UCSD-AML1 (cell line): ENCODE data around the gene ITK.
"Not testable (repeated sequence)": the region's sequence is repeated elsewhere in the genome, so short reads cannot be mapped to it uniquely, and the experiment has no call there.

ENCODE experiments used
- DNase-seq: peaks from one replicate; lab custom pipeline; 2025; ENCODE audit not compliant: unreplicated experiment; lab: John Stamatoyannopoulos, UW

Gene ITK

GRCh38 chr5:157205708-157206107 lies 25.1 kb downstream of the ITK start:
- DNase-seq, result no peak

- not testable (repeated sequence) for DNase-seq
These were observed 30.0 kb downstream of the ITK start for GRCh38 chr5:157210652-157211051.

GRCh38 chr5:157212307-157212706 lies 31.7 kb downstream of the ITK start:
- no peak for DNase-seq

DNA sequence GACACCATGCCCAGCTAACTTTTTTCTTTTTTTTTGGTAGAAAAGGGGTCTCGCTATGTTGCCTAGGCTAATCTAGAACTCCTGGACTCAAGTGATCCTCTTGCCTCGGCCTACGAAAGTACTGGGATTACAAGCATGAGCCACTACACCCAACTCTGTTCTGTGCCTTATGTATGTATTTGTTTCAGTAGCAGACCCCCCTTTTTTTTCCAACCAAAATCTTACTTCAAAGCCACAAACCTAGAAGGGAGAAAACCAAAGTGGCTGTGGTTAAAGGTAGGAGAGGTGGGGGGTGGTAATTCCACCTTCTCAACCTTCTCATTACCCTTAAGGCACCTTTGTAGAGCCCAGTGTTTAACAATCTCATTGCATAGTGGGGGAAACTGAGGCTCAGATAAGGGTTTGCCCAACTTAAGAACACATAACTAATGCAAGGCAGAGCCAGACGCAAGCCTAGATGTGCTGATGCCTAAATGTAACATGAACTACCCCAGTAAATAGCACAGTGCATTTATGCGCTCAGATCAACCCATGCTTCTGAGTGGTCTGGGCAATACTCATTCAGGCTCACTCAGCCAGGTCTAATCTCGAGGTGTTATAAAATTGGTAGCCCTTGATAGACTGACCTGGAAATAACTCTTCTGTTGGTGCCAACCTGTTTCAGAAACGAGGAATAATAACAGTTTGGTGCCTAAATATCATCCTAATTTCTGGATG lies 33.0 kb downstream of the ITK start:
- DNase-seq, result no peak

- no peak for DNase-seq
These were observed 33.8 kb downstream of the ITK start for GRCh38 chr5:157214415-157214814.

DNA sequence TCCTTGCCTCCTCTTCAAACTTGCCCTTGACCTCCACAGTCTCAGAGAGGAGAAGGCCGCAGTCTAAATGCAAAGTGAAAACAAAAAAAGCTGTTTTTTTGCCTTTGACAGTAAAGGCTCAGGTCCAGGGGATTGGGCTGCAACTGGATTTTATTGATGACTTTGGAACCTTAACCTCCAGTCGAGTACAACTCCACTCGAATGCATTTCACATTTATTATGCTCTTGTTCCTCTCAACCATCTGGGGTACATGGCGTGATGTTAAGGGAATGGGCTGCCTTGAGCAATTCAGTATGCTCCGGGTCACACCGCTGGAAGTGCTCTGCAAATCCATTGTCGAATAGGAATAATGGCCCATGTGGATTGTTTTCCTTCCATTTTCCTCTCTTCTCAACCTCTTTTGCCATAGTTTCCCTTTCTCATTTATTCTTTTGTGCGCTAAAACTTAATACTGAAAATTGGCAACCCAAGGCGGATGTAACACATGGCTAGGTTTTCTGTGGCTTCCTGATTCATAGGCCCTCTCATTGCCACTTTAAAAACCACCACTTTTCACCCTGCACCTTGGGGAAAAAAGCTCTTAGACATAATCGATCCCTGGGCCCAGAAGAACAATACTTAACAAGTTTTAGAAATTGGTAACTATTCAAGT lies 34.3 kb downstream of the ITK start:
- DNase-seq, result no peak

GRCh38 chr5:157215514-157216167 lies 35.0 kb downstream of the ITK start:
- DNase-seq, result no peak

DNA sequence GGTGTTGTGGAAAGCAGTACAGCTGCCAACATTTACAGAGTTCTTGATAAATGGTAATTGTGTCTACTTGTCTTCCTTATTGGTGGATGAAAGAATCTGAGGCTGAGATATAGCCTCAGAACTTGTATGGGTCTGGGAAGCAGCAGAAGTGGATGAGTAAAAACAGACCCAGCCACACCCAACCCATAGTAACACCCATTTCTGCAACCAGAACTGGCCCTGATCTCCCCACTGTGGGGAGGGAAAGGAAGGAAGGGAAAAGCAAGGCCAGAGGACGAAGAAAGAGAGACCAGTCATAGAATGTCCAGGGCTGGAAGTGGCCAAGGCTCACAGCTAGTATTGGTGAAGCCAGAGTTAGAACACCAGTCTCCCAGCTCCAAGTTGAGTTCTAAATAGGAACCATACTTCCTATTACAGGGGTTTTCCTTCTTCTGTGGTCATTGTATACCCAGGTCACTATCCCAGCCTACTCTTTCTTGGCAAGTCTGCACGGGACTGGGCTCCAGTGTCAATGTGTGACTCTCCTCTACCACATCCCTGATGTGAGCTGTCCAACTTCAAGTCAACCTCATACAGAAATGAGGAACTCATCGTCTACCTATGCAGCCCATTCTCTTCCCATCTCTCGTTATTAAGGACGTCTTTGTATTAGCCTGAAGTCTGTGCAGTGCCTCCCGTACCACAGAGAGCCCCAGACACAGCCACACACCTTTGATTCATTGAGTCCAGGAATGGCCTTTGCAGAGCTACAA lies 35.9 kb downstream of the ITK start:
- no peak for DNase-seq

- no peak for DNase-seq
These were observed 36.8 kb downstream of the ITK start for GRCh38 chr5:157217289-157218024.

DNA sequence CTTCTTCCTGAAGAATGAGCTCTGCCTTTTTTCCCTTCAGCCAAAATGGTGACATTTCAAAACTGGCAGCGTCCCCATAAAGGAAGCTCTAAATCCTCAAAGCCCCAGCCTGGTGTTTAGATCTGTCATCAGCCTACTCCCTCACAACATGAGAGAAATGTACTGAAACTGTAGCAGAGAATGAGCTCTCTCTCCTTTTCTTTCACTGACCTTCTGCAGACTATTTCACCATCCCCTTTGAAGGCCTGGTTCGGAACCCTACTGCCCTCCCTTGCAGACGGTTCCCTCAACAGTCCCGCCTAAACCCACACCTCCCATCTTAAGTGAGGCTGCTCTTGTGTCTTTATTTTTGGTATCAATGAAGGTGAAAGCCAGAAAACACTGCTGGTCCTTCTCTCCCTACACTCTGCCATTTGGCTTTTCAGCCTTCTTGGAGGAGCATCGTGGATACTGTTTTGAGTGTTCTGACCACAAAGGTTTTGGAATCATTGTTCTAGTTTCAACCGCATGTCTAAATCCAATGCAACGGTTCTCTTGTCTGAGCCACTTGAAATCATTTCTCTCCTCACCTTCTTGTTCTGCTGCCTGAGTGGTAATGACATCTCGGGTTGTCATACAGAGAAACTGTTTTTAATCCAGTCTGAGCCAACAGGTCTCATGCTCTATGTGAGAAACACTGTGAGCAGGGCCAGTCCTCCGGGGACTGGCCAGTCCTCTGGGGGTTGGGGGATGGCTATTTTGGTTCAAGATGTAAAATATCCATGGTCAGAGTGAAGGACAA lies 39.0 kb downstream of the ITK start:
- DNase-seq, result no peak

DNA sequence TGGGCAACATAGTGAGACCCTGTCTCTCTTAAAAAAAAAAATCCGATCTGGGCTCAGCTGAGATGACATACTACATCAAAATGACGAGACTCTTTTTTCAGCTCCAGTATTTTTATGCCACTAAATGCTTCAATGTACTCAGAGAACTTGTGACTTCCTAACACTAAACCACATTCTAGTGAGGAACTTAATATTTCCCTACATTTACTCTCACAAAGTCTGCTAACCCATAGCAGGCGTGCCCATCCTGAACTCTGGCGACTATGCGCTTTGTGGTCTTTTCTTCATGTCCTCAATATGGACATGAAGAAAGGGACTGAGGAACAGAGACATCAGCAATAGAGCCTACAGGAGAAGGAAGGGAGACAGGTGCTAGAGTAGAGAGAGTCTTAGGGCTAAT lies 41.3 kb downstream of the ITK start:
- no peak for DNase-seq

DNA sequence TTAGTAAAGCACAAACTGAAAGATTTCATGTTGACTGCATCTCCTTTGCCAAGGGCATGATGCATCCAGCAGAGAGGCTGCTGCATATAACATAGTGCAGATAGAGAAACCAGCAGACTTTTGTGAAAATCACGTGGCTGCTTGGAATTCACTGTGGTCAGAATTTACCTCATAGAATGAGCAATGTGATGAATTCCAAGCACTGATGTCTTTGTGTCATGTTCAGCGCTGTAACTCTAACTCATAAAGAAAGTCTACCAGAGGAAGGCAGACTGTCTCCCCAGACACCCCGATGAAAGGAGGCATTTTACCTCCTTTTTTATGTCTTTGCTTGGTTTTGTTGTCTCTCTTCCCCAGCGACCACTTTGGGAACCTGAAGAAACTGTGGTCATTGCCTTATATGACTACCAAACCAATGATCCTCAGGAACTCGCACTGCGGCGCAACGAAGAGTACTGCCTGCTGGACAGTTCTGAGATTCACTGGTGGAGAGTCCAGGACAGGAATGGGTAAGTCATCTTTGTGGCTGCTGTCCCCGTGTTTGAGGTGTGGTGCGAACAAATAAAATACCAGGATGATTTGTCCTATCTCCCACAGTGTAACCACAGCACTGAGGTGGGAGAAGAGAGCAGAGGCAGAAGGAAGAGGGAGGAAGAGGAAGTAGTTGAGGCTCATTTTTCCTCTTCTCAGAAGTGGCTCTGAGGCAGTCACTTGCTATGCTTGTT lies 42.0 kb downstream of the ITK start:
- DNase-seq, result no peak

DNA sequence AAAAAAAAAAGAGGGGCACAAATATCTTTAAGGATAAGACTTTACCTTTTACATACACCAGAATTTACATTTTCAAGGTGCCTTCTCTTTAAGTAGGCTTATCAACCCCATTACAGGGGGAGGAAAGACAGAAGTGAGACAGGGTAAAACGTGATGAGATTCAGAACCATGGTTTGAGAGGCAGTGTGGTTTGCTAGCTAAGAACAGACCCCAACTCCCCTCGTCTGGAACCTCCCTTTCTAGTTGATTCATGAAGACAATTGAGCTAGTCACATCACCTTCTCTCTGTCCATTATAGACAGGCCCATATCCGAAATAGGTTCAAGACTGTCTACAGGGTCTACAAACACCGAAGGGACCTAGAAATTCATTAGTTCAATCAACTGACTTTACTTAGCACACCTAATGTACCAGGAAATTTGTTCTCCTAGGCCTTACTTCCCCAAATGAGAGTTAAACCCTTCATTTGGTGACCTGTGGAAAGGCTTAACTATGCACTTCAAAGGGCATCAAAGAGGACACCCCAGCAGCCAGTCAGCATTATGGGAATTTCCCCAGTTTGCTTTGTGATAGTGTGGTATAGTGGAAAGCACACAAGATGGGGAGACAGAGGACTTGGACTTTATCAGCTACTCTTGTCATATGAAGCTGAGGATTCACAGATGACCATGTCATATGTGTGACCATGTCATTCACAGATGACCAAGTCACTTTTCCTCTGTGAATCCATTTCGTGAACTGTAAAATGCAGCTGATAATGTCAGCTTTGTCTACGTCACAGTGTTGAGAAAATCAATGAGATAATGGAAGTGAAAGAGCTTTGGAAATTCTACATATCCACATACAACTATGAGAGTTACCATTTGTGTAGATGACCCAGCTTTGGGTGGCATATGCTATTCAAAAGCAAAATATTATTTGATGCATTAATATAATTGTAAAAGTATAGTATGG lies 45.1 kb downstream of the ITK start:
- no peak for DNase-seq

- no peak for DNase-seq
These were observed 50.0 kb downstream of the ITK start for GRCh38 chr5:157230610-157231009.

DNA sequence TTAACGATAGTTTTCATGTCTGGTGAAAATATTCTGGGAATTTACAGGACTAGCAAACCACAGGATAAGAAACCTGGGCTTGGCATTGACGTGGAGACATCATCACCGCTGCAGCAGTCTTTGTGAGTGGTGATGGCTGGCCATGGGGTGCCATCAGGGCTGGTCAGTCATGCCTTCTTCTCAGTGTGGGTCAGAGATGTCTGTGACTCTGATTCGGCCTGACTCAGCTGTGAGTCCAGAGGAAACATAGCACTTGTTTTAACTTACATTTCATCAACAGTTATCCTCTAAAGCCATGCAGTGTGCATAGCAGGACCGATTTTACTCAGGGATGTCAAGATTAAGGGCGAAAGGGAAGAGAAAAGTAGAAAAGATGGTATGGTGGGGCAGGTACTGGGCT lies 52.1 kb downstream of the ITK start:
- DNase-seq, result no peak

DNA sequence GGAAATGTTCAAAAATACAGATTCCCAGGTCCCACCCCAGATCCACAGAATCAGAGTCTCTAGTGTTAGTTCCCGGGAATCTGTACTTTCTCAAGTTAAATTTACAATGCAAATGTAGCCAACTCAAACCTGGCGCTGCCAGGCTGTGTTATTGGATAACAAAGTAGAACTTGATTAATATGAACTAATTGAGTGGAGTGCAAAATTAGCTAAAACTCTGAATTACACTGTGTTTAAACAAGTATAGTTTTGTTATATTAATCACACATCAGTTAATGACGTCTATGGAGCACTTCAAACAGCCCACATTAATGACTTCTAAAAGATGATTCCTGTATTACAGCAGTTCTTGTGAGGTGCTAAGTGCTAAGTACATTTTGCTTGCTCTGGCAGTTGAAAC lies 52.9 kb downstream of the ITK start:
- DNase-seq, result no peak

DNA sequence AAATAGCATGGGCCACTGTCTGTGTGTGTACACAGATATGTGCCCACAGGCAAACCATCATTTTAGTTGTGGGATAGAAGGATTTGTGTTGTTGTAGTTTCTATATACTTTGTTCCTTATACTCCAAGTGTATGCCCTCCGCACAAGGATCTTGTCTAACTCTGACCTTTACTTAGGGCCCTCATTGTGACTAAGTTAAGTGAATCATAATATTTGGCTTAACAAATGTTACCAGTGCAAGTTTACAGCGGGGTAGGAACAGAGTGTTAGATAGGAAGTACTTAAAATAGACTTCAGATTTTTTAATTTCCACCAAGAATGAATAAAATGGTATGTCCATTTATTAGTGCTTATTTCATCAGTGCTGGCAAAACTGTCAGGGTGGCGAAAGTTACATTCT lies 55.8 kb downstream of the ITK start:
- DNase-seq, result no peak

DNA sequence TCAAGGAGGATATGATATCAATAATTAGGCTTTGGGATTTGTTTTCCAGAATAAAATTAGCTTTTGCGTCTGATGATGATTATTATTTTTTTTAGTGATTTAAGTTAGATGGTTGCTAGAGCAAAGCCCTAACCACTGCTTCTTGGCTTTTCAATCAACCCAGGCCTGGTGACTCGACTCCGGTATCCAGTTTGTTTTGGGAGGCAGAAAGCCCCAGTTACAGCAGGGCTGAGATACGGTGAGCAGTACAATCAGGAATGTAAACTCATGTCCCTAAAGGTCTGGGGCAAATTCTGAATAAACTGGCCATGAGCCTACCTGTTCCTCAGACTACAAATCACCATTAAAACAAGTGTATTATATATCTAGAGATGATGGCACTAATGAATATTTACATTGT lies 60.8 kb downstream of the ITK start:
- no peak for DNase-seq
